ENCODE data around the gene OPA1.
A peak's percentile ranks its signal among the peaks of the same experiment; 100 is the strongest.

The OPA1 gene, protein sequence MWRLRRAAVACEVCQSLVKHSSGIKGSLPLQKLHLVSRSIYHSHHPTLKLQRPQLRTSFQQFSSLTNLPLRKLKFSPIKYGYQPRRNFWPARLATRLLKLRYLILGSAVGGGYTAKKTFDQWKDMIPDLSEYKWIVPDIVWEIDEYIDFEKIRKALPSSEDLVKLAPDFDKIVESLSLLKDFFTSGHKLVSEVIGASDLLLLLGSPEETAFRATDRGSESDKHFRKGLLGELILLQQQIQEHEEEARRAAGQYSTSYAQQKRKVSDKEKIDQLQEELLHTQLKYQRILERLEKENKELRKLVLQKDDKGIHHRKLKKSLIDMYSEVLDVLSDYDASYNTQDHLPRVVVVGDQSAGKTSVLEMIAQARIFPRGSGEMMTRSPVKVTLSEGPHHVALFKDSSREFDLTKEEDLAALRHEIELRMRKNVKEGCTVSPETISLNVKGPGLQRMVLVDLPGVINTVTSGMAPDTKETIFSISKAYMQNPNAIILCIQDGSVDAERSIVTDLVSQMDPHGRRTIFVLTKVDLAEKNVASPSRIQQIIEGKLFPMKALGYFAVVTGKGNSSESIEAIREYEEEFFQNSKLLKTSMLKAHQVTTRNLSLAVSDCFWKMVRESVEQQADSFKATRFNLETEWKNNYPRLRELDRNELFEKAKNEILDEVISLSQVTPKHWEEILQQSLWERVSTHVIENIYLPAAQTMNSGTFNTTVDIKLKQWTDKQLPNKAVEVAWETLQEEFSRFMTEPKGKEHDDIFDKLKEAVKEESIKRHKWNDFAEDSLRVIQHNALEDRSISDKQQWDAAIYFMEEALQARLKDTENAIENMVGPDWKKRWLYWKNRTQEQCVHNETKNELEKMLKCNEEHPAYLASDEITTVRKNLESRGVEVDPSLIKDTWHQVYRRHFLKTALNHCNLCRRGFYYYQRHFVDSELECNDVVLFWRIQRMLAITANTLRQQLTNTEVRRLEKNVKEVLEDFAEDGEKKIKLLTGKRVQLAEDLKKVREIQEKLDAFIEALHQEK

DNA sequence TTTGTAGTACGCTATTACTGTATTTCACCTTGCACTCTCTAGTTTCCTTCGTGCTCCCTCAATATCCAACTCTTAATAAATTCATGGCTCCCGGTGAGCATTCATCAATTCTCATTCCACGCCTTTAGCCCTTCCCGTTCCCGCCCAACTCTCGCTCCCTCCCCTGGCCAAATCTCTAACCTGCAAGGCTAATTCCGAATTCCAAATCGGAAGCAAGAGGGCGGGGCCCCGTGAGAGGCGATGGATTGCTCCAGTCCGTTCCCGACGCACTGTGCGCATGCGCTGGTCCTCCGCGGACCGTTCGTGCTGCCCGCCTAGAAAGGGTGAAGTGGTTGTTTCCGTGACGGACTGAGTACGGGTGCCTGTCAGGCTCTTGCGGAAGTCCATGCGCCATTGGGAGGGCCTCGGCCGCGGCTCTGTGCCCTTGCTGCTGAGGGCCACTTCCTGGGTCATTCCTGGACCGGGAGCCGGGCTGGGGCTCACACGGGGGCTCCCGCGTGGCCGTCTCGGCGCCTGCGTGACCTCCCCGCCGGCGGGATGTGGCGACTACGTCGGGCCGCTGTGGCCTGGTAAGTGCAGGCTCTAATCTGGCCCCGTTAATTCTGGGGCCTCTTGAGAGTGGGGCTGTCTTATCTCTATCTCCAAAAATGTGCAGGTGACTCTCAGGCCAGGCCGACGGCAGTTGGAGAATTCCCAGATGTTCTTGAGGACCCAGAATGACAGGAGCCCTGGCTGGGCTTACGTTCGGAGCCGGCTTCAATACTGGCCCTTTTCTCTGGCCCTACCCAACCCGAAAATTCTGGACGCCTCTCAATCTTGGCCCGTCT is at the start of gene OPA1:
TSS of gene OPA1 (plus strand) at position 368 of the 827 bp plus-strand sequence. CDS start at position 538, 170 bp downstream.
- peak; percentile 98 for DNase-seq

DNA sequence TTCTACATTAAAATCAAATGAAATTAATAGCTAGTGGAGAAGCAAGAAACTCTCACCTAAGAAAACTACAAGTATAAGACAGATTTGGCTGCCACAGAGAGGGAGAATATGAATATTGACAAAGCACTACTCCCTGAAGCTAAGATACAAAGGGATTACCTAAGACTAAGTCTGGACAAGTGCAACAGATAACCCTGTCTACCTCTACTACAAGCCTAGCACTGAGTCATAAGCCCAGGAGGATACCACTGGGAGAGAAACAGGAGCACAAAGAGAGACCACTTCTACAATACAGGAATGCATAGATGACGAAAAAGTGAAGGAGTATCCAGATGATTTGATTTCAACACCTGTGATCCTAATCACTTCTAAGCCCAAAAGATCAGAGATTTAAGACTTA is 48.7 kb upstream of the OPA1 start:
- no peak for DNase-seq

DNA sequence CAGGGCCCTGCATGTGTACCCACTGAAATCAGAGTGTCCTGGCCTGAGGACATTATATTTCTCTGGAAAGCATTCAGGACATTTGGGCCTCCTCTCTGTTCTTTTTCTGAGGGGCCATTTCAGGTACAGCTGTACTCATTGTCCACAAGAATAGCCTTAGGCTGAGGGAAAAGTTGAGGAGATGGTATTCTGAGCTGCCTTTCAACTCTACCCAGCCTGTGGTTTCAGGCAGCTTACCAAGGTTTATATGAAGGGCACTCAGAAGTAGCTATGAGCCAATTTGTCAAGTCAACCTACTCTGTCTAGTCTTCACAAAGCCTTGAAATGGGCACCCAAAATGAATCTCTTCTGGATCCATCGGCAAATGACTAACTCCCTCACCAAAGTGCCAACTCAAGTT is 47.7 kb upstream of the OPA1 start:
- DNase-seq = no peak

DNA sequence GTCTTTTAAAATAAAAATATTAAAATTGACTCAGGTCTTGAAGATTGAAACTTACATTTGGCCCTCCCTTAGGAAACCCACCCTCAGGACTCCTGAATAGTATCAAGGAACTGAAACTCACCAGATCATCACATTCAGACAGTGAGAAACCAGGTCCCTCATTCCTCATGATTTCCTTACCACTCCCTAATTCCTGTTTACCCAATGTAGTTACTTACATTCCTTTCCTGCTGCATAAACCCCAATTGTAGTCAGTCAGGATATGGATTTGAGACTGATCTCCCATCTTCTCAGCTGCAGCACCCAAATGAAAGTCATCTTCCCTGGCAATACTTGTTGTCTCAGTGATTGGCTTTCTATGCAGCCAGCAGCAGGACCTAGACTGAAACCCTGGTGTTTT is 46.9 kb upstream of the OPA1 start:
- no peak for DNase-seq

DNA sequence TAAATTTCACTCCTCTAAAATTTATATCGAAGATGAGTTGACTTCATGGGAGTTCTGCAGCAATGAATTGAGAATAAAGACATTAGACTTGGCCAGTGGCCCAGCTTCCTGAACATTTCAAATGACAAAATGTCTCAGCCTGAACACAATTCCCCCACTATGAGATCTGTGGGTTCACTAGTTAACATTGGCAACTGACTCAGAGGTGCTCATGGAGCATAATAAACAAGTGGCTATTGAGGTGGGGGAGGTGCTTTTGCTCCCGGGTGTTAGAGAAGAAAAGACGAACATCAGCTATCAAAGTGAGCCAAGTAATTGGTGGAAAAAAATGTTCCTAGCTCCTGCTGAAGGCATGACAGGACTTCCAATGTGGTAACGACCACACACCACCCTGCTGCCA is 44.6 kb upstream of the OPA1 start:
- DNase-seq = no peak

DNA sequence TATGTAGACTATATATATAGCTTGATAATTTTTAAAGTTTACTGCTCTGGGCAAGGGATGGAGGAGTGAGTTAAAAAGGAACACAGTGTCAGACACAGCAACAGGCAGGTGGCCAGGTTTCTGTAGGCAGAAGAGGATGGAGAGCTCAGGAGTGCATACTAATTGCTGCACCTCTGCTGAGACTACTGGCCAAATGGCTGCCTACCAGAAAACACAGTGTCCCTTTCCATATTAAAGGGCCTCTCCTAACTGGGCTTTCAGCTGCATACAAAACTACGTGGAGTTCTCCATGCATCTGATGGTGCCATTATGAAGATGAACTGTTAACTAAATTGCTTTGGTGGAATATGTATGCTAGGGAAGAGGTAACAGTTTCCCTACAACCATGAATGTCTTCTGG is 40.1 kb upstream of the OPA1 start:
- no peak for DNase-seq

DNA sequence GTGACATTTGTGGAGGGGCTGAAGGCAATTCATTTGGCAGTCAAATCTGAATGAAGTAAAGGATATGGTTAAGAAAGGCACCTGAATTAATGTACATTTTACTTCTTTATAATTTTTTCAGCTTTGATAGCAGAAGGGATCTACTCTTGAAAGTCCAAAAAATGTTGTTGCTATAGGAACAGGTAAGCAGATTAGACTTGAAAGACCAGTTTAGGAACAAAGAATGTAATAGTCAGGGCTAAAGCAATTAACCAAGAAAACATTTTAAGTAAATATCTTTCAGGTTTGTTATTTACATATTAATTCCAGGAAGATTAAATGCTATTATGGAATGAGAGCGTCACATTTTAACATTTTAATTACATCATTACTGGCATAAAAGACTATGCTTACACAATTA is 39.4 kb upstream of the OPA1 start:
- DNase-seq = no peak

DNA sequence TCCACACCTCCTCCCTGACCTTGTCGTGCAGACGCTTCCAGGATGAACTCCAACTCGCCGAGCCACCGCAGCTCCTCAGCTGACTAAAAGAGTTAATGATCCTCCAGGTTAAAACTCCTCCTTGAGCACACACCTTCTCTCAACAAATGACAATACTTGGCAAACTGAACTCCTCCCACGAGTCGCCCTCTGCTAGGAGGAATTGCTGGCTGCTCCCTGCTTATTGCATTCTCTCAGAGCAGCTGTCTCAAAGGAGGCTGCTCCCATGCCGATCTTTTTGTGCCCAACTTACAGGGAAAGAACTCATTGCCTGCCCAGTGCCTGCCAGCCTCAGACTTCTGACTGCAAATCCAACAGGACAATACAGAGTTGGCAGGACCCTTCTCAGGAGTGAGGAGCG is 38.2 kb upstream of the OPA1 start, which contains the start of gene ATP13A4:
TSS of gene ATP13A4 (minus strand) at position 85 of the 400 bp plus-strand sequence. CDS start 96 bp downstream, outside the sequence.
- DNase-seq = no peak

DNA sequence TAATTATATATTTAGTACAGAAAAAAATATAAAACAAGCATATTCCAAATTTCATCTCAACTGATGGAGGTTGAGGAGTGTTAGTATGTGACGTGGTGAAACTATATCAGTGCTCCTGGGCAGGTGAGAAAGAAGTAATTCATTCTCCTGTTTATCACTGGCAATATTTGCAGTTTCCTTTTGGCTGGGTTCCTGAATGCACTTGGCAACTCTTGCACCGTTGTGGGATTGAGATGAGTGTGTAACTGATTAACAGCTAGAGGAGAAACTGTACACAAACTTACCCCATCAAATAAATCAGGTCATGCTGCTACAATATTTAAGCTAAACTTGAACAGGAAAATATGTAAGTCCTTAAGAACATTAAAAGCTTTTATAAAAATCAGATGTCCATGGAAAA is 36.2 kb upstream of the OPA1 start:
- no peak for DNase-seq

DNA sequence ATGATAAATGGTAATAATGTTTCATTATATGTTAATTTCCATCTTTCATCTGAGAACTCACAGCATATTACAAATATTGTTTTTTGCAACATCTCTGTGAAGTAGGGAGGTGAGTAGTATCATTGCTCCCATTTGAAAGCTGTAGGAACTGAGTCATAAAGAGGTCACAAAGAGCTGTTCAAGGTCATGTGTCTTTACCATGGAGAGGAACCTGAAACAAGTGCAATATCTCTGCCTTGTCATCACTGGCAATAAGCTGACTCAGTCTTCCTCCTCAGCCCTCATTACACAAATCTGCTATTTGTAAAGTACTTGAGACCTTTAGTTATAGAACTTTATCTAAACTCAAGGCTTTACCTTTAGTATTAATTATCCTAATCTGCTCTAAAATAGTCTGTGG is 33.9 kb upstream of the OPA1 start:
- no peak for DNase-seq

DNA sequence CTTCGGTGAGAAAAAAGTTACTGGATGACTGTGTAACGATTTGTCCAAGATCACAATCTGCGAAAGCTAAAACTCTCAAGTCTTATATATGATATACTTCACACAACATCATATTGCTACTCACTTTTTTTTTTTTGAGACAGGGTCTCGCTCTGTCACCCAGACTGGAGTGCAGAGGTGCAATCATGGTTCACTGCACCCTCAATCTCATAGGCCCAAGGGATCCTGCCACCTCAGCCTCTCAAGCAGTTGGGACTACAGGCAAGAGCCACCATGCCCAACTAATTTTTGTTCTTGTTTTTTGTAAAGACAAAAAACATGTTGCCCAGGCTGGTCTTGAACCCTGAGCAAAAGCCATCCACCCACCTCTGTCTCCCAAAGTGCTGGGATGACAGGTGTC is 32.9 kb upstream of the OPA1 start:
- DNase-seq = no peak

DNA sequence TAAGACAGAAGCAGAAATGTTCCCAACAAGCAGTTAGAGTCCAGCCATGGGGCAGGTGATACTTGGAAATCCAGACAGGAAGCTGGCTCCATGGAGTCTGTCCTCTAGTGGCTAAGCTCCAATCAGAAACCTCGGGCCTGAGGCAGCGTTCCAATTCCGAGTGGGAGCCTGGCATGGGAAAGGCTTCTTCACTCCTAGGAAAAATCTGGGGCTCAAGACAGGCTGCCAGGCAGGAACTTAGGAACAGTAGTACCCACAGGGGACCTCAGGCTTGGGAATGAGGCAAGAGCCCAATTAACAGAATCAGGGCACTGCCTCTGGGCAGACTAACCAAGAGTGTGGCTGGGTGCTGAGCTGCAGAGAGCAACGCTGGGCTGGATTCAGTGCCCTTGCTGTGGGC is 32.1 kb upstream of the OPA1 start:
- no peak for DNase-seq

DNA sequence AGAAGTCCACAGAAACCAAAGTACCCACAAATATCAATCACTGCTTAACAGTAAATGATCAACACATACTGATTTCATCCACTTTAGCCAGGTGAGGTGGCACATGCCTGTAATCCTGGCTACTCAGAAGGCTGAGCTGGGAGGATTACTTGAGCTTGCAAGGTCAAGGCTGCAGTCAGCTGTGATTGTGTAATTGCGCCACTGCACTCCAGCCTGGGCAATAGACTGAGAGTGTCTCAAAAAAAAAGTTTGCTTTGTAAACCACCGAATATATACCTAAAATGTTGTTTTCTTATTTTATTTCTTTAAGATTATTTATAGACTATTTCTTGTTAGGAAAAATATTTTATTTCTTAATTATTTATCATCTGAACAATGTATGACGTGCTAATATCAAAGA is 29.6 kb upstream of the OPA1 start:
- no peak for DNase-seq

DNA sequence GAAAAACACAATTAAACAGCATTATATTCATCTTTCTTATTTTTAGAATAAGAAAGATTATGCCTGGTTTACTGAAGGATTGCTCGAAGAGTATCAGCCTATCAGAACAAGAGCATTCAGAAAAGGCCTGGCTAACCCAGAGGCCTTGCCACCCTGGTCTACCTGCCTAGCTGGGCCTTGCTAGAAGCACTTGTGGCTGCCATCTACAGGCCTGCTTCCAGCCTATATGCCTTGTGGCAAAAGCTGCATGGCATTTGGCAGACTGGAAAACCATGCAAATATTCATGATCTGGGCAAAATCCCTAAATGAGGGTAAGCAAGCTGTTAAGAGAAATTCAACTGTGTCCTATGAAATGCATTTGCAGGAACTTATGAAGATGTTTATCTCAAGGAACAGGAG is 29.0 kb upstream of the OPA1 start:
- DNase-seq = peak; percentile 20

DNA sequence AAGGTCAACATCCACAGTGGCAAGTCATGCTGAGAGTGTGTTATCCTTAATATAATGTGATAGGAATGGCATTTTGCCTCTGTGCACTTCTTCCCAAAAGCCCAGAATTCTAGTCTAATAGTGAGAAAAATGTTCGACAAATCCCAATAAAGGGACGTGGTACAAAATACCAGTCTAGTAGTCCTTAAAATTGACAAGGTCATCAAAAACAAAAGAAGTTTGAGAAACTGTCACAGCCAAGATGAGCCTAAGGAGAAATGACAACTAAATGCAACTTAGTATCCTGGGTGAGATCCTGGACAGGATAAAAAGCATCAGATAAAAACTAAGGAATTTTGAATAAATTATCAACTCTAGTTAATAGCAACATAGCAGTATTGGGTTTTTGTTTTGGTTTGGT is 23.9 kb upstream of the OPA1 start:
- no peak for DNase-seq

DNA sequence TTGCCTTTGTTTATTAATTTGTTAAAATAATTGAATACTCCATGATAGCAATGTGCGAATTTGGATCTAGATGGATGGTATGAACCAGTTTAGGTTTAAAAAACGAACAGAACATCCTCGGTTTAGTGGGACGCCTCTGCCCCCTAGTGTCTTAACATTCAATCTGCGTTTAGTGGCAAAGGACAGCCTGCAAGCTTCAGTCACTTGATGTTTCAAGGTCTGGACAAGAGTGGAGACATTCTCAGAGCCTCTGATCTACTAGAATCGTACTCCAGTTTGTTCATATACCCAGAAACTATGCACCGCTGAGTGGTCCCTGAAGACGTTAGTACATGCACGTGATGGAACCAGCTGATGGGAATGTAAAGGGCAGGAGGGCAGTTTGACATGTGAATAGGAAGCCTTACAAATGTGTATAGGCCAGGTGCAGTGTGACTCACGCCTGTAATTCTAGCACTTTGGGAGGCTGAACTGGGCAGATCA is 20.5 kb upstream of the OPA1 start:
- peak; percentile 65 for DNase-seq

DNA sequence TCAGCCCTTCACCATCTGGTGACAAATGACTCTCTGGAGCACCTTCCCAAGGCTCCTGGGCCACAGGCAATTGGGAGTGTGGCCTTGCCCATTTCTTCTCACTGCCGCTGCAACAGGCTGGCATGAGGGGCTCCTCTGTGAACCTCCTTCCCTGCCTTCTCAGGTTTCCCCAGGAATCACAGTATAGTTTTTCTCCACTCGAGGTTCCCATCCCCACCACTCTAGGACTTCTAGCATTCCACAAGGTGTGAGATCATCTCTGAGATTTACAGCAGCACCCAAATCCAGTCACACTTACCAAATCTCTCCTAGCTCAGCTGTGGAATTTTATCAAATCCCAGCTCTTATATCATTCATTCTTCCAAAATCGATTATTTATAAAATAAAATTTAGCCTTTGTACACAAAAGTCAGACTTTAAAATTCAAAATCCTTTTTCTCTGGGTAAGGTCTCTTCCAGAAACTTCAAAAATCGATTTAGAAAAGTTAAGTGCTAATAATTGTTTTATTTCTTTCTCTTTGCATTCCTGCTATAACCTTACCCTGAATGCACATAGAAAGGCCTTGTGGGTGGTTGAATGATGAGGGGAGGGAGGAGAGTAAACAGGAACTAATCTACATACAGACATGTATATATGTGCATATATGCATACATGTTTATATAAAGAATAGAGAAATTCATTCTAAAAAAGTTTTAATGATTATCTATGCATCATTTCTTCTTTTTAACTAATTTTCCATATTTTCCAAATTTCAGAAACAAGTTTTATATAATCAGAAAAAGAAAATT is 19.4 kb upstream of the OPA1 start:
- no peak for DNase-seq

DNA sequence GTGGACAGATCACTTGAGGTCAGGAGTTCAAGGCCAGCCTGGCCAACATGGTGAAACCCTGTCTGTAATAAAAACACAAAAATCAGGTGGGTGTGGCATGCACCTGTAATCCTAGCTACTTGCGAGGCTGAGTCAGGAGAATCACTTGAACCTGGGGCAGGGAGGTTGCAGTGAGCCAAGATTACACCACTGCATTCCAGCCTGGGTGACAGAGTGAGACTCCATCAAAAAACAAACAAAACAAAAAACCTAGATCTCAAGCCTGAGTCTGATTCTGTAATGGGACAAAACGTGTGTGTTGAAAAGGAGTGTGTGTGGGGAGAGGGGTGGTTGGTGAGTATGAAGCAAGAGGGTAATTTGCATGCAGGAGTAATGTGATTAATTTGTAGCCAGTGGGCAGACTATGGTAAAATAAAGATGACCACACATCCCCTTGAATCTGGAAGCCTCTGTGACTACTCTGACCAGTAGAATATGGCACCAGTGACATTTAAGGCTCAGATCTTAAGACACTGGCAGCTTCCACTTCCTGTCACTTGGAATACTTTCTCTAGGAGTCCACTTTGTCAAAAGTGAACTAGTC is 18.4 kb upstream of the OPA1 start:
- DNase-seq = no peak

DNA sequence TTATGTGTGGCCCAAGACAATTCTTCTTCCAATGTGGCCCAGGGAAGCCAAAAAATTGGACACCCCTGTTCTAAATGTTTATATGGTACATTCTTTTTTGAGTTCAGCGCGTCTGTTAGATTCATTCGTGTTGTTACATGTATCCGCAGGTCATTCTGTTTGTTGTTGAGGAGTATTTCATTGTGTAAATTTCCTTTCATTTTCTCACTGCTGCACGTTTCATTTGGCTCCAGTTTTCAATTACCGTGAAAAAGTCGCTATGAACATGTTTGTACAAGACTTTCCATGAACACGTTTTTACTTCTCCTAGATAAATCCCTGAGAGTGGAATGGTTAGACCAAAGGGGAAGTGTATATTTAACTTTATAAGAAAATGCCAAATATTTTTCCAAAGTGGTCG is 7.5 kb upstream of the OPA1 start:
- no peak for DNase-seq

DNA sequence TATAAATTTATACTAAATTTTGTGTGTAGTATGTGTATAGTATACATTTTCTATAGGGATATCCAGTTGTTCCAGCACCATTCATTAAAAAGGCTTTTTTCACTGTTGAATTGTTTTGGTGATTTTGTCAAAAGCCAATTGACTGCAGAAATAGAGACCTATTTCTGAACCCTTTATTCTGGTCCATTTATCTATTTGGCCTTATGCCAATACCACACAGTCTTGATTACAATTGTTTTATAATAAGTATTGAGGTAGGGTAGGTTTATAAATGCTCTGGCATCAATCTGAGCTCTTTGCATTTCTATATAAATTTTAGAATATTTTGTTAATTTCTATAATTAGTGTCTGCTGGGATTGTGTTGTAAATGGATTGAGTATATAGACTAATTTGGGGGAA is 6.5 kb upstream of the OPA1 start:
- no peak for DNase-seq

DNA sequence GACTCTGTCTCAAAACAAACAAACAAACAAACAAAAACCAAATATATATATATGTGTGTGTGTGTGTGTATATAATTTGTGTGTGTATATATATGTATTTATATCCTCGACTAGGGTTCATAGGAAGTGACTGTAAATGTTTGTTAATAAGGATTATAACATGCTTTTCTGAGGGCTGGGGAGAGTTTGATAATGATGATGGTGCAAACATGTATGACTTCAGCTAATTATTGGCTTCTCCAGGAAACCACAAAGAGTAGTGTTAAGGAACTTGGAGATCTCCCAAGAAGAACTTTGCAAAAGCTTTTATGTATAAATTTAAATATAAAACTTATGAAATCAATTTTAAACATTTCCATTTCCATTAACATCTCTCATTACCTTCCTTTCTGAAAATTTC is 3.9 kb upstream of the OPA1 start:
- no peak for DNase-seq

DNA sequence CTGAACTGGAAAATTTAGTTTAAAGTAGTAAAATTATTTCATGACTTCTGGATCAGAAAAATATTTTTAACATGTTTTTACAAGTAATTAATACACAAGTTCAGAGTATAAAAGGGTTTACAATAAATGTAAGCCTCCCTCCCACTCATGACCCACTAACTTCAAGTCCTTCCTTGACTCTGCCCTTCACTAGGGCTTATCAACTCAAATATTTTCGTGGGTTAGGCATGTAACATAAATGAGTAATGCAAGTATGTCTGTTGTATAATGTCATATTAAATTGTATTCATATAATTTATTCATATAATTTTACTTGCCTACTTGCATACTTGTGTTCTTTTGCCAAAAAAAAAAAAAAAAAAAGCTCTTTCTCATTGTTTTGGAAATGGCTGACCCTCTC is 3.4 kb upstream of the OPA1 start:
- DNase-seq = no peak
